Stomach (tissue), 9 donors: Measurements from ENCODE around the gene JMJD7. TPM values are rescaled to one million over a fixed set of nuclear protein-coding genes. Genes with fewer than 3 reads are reported as not detected.

Source experiments
- DNase-seq, 2 donors: peaks; one replicate each; pipeline versions ENCODE4 v3.0.0 to v3.0.0-alpha.2; 2013 to 2019
- H3K27ac ChIP-seq, 5 donors: fragments of 200-600 bp in 4 of 5; sonication (generic) in 4 of 5; one replicate each; pipeline ENCODE4 v1.5.1; 2013 to 2019; ENCODE audit warnings: mild to moderate bottlenecking in 1 of 5, moderate library complexity in 1 of 5
- H3K27me3 ChIP-seq, 3 donors: fragments of 200-600 bp; sonication (generic); one replicate each; pipeline ENCODE4 v1.5.1; 2017 to 2019; ENCODE audit warnings: mixed run types in 1 of 3
- H3K36me3 ChIP-seq, 4 donors: fragments of 200-600 bp; sonication (generic); 1 replicate in 3 of 4; 2 replicates in 1 of 4; pipeline ENCODE4 v1.5.1; 2016 to 2019
- H3K4me1 ChIP-seq, 4 donors: fragments of 200-600 bp; sonication (generic); one replicate each; pipeline ENCODE4 v1.5.1; 2016 to 2019
- H3K4me3 ChIP-seq, 4 donors: fragments of 200-600 bp; sonication (generic) in 3 of 4; one replicate each; pipeline ENCODE4 v1.5.1; 2016 to 2019; ENCODE audit warnings: mild to moderate bottlenecking in 1 of 4
- H3K9me3 ChIP-seq, 4 donors: fragments of 200-600 bp; sonication (generic); one replicate each; pipeline ENCODE4 v1.5.1; 2016 to 2019
- EP300 ChIP-seq: sonication (generic); formaldehyde crosslinking; IDR thresholded peaks from one replicate; pipeline ENCODE4 v1.6.1; 2017; ENCODE audit warnings: antibody characterized with exemption
- POLR2A ChIP-seq, 4 donors: fragments of 450-650 bp; IDR thresholded peaks; one replicate each; pipeline ENCODE4 v1.6.1; 2016; ENCODE audit warnings: antibody characterized with exemption in 4 of 4, control low read depth in 2 of 4, mild to moderate bottlenecking in 1 of 4, moderate library complexity in 1 of 4
- POLR2AphosphoS5 ChIP-seq, 3 donors: sonication (generic); formaldehyde crosslinking; IDR thresholded peaks; one replicate each; pipeline ENCODE4 v1.6.1; 2016; ENCODE audit warnings: antibody characterized with exemption in 3 of 3
- WGBS, 5 donors: extraction: QIAGEN DNeasy Blood & Tissue Kit in 3 of 5; methylation state at CpG; one replicate each; pipeline versions ENCODE4 v1.1.5 to v1.1.7; 2013 to 2018; 5-methylcytosine and 5-hydroxymethylcytosine counted together
- intact Hi-C: fragments of 100-400 bp; cut with DNase I; formaldehyde crosslinking; loops from one replicate; pipeline ENCODE4 v1.15.1; 2023; ENCODE audit warnings: low total_unique reads
- polyA plus RNA-seq, 3 donors: library from polyadenylated mRNA; stranded (reverse); fragments of 200-250 nt; gene quantifications; one replicate each; pipeline ENCODE4 v1.2.3, GENCODE V29; 2013
- total RNA-seq, 5 donors: library from RNA; depleted of rRNA; stranded (reverse); fragments of >200 nt; gene quantifications; one replicate each; pipeline versions ENCODE4 v1.1.0 to v1.2.3, GENCODE V29; 2014 to 2016
- TF ChIP-seq, protein P1 (sequence below), 7 experiments: fragments of 450-650 bp in 4 of 7; fragments of 200-600 bp in 3 of 7; sonication (generic) in 3 of 7; IDR thresholded peaks; one replicate each; pipeline ENCODE4 v1.5.1; 2016 to 2019; ENCODE audit warnings: antibody characterized with exemption in 7 of 7, control low read depth in 2 of 7, mild to moderate bottlenecking in 1 of 7
- donor health status: healthy with polysubstance abuse.
- donor health status: Bipolar disorder and iron deficiency.
- donor health status: healthy.

JMJD7 gene
- total and polyA plus RNA-seq, 8 donors: 0.55 to 24.2 (median 10.0) TPM; not detected in 2

DNA sequence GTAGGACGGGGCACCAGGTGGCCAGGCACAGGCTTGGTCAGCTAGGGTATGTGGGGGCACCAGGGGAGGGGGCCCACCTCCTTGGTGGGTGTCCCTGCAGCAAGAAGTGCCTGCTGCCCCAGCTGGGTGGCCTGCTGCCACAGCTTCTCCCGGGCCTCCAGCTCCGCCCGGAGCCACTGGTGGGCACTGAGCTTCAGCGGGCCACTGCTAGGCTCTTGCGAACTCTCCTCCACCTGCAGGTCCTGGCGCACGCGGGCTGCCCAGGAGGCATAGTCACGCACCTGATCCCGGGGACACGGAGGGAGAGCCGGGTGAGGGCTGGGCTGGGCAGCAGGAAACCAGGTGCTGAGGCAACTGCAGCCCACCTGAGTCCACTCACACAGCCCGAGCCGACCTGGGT, 40.4 kb downstream of the JMJD7 start:
- H3K27ac ChIP-seq: no peak overlapping the region
- 89 to 93% (median 93%) methylated on average over 7 to 15 of the region's 15 CpGs for WGBS, 5 donors
- H3K4me1 ChIP-seq: no peaks in the 10 kb centered on the region
- TF ChIP-seq, protein P1, sequence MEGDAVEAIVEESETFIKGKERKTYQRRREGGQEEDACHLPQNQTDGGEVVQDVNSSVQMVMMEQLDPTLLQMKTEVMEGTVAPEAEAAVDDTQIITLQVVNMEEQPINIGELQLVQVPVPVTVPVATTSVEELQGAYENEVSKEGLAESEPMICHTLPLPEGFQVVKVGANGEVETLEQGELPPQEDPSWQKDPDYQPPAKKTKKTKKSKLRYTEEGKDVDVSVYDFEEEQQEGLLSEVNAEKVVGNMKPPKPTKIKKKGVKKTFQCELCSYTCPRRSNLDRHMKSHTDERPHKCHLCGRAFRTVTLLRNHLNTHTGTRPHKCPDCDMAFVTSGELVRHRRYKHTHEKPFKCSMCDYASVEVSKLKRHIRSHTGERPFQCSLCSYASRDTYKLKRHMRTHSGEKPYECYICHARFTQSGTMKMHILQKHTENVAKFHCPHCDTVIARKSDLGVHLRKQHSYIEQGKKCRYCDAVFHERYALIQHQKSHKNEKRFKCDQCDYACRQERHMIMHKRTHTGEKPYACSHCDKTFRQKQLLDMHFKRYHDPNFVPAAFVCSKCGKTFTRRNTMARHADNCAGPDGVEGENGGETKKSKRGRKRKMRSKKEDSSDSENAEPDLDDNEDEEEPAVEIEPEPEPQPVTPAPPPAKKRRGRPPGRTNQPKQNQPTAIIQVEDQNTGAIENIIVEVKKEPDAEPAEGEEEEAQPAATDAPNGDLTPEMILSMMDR (IDR thresholded peaks at IDR 0.05): no peak
- TF ChIP-seq POLR2A (IDR thresholded peaks at IDR 0.05) (no peak), POLR2AphosphoS5 (IDR thresholded peaks at IDR 0.05) (no peak), EP300 (no peak)
- peaks cover 0 to 3% (median 0%) of the 10 kb centered on the region in 4 donors for H3K36me3 ChIP-seq
- no peak overlapping the region for H3K4me3 ChIP-seq
- intact Hi-C loops: no loop called here
- no peaks in the 10 kb centered on the region for H3K9me3 ChIP-seq
- DNase-seq: no peak
- H3K27me3 ChIP-seq: no peaks in the 10 kb centered on the region

GRCh38 chr15:41869770-41870688, 42.1 kb downstream of the JMJD7 start:
- intact Hi-C loops: no loop called here
- TF ChIP-seq POLR2A (IDR thresholded peaks at IDR 0.05) (no peak), POLR2AphosphoS5 (IDR thresholded peaks at IDR 0.05) (no peak), EP300 (no peak)
- TF ChIP-seq, protein P1 (IDR thresholded peaks at IDR 0.05): no peak
- DNase-seq: no peak
- WGBS, 5 donors: 86 to 92% (median 89%) methylated on average over 34 to 42 of the region's 42 CpGs
- H3K27ac ChIP-seq: no peak overlapping the region
- H3K9me3 ChIP-seq: no peaks in the 10 kb centered on the region
- no peaks in the 10 kb centered on the region for H3K36me3 ChIP-seq
- H3K27me3 ChIP-seq: no peaks in the 10 kb centered on the region
- no peak overlapping the region for H3K4me3 ChIP-seq
- no peaks in the 10 kb centered on the region for H3K4me1 ChIP-seq

DNA sequence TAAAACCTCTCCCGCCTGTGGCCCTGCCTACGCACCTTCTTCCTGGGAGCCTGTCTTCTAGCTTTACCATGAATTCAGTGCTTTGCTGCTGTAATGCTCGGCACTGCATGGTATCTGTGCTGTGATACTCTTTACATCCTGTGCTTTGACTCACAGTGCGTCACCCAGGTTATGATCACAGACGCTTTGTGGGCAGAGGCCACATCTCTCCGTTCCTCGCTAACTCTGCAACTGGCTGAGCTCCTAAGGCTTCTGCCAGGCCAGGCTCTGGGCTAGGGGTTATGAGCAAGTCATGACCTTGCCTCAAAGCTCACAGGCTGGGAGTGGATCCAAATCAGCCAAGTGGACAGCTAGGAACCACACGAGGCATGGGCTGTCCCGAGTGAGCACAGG, 42.8 kb downstream of the JMJD7 start:
- peak in 1 of 2 donors; percentile 67 for DNase-seq
- H3K4me1 ChIP-seq: no peaks in the 10 kb centered on the region
- no peaks in the 10 kb centered on the region for H3K9me3 ChIP-seq
- intact Hi-C loops: no loop called here
- no peaks in the 10 kb centered on the region for H3K36me3 ChIP-seq
- TF ChIP-seq, protein P1 (IDR thresholded peaks at IDR 0.05): no peak
- no peak overlapping the region for H3K27ac ChIP-seq
- 70 to 90% (median 77%) methylated on average over 7 to 9 of the region's 9 CpGs for whole genome bisulfite sequencing, 5 donors
- H3K27me3 ChIP-seq: no peaks in the 10 kb centered on the region
- no peak overlapping the region for H3K4me3 ChIP-seq

DNA sequence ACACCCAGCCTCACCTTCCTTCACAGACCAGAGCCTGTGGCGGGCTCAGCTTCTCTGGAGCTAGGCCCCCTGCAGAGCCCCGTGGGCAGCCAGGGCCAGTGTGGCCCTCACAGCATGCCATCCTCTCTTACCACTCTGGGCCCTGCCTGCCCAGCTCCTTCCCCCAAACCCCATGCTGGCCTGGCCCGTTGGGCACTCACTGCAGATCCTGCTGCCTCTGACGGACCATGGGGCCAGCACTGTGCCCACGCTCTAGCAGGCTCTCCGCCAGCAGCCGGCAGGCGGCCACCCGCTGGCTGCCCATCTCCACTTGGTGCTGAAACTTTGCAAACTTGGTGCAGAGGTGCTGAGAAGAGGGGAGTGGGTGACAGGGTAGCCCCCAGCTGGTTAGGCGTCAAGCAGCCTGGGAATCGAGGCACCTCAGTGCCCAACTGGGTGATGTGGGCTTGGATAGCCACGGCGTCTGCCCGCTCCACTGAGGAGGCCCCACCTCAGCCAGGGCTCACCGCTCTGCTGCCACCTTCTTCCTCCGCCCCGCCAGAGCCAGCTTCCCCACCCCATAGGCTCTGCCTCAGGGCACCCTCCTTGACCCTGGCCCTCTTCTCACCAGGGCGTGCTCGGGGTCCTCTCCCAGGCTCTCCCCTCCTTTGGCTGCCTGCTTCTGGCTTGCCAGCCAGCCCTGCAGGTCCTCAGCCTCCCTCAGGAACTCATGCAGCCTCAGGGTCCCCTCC, 43.4 kb downstream of the JMJD7 start:
- Histone ChIP-seq H3K27ac (no peak overlapping the region), H3K4me1 (peaks cover 0 to 1% (median 0%) of the 10 kb centered on the region in 4 donors), H3K27me3 (no peaks in the 10 kb centered on the region), H3K9me3 (no peaks in the 10 kb centered on the region), H3K4me3 (no peak overlapping the region), H3K36me3 (no peaks in the 10 kb centered on the region)
- DNase-seq: no peak
- WGBS, 5 donors: 90 to 93% (median 92%) methylated on average over 19 of the region's 19 CpGs
- TF ChIP-seq, protein P1 (IDR thresholded peaks at IDR 0.05): no peak
- TF ChIP-seq POLR2AphosphoS5 (IDR thresholded peaks at IDR 0.05) (no peak), EP300 (no peak), POLR2A (IDR thresholded peaks at IDR 0.05) (no peak)
- intact Hi-C loops: no loop called here
